Fibroblast of villous mesenchyme (primary cell): Measurements from ENCODE around the gene HYAL3. TPM values are rescaled to one million over a fixed set of nuclear protein-coding genes. Genes with fewer than 3 reads are reported as not detected.
A peak's percentile ranks its signal among the peaks of the same experiment; 100 is the strongest.

ENCODE experiments used
- DNase-seq: peaks from one replicate; pipeline ENCODE4 v3.0.0-alpha.2; 2010; ENCODE audit warnings: low read depth
- H3K4me3 ChIP-seq: 2 replicates; pipeline ENCODE4 v1.5.1; 2011; ENCODE audit warnings: low read depth, mild to moderate bottlenecking, low read length
- total RNA-seq: library from RNA; depleted of rRNA; stranded (reverse); fragments of >200 nt; gene quantifications from 2 replicates; pipeline ENCODE4 v1.2.3, GENCODE V29; 2012
- TF ChIP-seq, protein P1 (sequence below): IDR thresholded peaks from 2 replicates; pipeline ENCODE4 v1.5.1; 2012; ENCODE audit warnings: low read depth, mild to moderate bottlenecking, low read length; ENCODE audit not compliant: insufficient read depth

The HYAL3 gene
- total RNA-seq, 1 donor = 6.5 TPM

- peak; percentile 42 for DNase-seq
- H3K4me3 ChIP-seq = no peak overlapping the region
- TF ChIP-seq, protein P1, sequence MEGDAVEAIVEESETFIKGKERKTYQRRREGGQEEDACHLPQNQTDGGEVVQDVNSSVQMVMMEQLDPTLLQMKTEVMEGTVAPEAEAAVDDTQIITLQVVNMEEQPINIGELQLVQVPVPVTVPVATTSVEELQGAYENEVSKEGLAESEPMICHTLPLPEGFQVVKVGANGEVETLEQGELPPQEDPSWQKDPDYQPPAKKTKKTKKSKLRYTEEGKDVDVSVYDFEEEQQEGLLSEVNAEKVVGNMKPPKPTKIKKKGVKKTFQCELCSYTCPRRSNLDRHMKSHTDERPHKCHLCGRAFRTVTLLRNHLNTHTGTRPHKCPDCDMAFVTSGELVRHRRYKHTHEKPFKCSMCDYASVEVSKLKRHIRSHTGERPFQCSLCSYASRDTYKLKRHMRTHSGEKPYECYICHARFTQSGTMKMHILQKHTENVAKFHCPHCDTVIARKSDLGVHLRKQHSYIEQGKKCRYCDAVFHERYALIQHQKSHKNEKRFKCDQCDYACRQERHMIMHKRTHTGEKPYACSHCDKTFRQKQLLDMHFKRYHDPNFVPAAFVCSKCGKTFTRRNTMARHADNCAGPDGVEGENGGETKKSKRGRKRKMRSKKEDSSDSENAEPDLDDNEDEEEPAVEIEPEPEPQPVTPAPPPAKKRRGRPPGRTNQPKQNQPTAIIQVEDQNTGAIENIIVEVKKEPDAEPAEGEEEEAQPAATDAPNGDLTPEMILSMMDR = no peak
Observed at GRCh38 chr3:50254577-50255250, 44.5 kb downstream of the HYAL3 start.

- TF ChIP-seq, protein P1 = no peak
- DNase-seq = peak; percentile 71
- no peak overlapping the region for H3K4me3 ChIP-seq
Observed at GRCh38 chr3:50251220-50251619, 48.0 kb downstream of the HYAL3 start.

DNA sequence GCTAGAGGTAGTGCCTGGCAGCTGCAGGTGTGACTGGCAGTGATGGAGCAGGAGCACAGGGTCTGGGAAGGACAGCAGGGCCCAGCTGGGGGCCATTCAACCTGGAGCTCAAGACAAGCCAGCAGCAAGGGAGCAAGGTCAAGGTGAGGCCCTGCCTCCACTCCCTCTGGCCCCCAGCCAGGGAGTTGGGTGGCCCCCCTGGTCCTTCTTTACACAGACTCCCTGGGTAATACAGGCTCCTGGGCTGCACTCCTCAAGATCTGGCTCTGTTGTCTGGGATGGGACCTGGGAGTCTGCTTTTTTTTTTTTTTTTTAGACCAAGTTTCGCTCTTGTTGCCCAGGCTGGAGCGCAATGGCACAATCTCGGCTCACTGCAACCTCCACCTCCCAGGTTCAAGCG is 48.7 kb downstream of the HYAL3 start:
- no peak overlapping the region for H3K4me3 ChIP-seq
- no peak for DNase-seq
- TF ChIP-seq, protein P1 = no peak

DNA sequence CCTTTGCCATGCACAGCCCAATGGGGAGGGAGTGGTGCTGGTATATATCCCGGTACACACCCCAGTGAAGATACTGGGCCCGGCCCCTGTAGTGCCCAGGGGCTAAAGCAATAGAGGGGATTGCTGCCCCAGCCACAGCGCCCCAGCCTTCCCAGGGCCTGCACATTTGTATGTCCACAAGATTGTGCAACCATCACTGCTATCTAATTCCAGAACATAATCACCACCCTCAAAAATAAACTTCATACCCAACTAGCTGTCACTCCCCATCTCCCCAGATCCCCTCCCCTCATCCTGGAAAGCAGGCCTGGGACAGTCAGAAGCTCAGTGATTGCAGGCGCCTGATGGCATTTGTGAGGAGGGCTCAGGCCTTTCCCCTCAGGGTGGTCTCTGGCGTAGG is 49.7 kb downstream of the HYAL3 start:
- no peak overlapping the region for H3K4me3 ChIP-seq
- DNase-seq = no peak
- TF ChIP-seq, protein P1 = no peak

- TF ChIP-seq, protein P1 = no peak
- no peak overlapping the region for H3K4me3 ChIP-seq
- no peak for DNase-seq
Observed at GRCh38 chr3:50248387-50248786, 50.8 kb downstream of the HYAL3 start.

DNA sequence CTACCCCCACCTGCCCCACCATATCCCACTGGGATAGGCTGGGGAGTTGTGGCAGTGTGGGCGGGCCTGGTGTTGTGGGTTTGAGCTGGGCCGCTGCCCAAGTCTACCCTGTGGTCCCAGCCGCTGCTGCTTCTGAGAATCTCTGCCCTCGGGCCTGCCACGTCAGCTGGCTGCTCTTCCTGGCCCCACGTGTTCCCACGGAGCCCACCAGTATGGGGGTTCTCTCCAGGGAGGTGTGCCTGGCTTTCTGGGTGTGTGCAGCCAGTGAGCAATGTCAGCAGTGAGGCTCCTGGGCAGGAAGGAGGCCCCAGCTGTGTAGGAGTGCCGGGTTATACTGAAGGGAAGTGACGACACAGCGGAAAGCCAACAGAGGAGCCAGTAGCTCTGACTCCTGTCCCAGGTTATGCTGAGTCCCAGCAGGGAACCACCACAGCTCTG is 52.7 kb downstream of the HYAL3 start:
- TF ChIP-seq, protein P1 = no peak
- peak; percentile 81 for DNase-seq
- H3K4me3 ChIP-seq = no peak overlapping the region
